K562 (cell line): ENCODE measurements around the gene GCN1. TPM values are rescaled to one million over a fixed set of nuclear protein-coding genes. Genes with fewer than 3 reads are reported as not detected.

Source experiments
- CC2D1A ChIP-seq: fragments of 450-650 bp; IDR thresholded peaks from 2 replicates; pipeline ENCODE4 v1.6.1; 2017; ENCODE audit warnings: mild to moderate bottlenecking
- CHD4 ChIP-seq: fragments of 200-600 bp; sonication (generic); IDR thresholded peaks from 3 replicates; pipeline ENCODE4 v1.6.1; 2012; ENCODE audit warnings: low read depth, mild to moderate bottlenecking, mixed read lengths, low read length, inconsistent platforms; ENCODE audit not compliant: insufficient read depth, insufficient replicate concordance, poor library complexity, severe bottlenecking
- HEY1 ChIP-seq: fragments of 250-450 bp; sonication (Bioruptor Pico); IDR thresholded peaks from 2 replicates; pipeline ENCODE4 v1.5.0; 2020; ENCODE audit warnings: mild to moderate bottlenecking, moderate library complexity, borderline replicate concordance
- HIVEP1 ChIP-seq: fragments of 250-450 bp; sonication (Bioruptor Pico); IDR thresholded peaks from 2 replicates; pipeline ENCODE4 v1.4.0; 2020; ENCODE audit warnings: mild to moderate bottlenecking
- HMG20B ChIP-seq: fragments of 250-450 bp; sonication (Bioruptor Pico); IDR thresholded peaks from 2 replicates; pipeline ENCODE4 v1.5.0; 2021; ENCODE audit warnings: mild to moderate bottlenecking
- KDM1A ChIP-seq, 2 experiments: fragments of 450-650 bp; IDR thresholded peaks; 2 replicates each; pipeline ENCODE4 v1.6.1; 2016; ENCODE audit warnings: mild to moderate bottlenecking in 2 of 2
- KLF16 ChIP-seq: IDR thresholded peaks from 2 replicates; pipeline ENCODE4 v1.6.1; 2016; ENCODE audit warnings: antibody characterized with exemption
- MAFF ChIP-seq: IDR thresholded peaks from 2 replicates; pipeline ENCODE4 v1.6.1; 2012; ENCODE audit warnings: low read length, improper control_type of control experiment
- MCM5 ChIP-seq: fragments of 450-650 bp; IDR thresholded peaks from 2 replicates; pipeline ENCODE4 v1.6.1; 2016; ENCODE audit warnings: low read depth
- POLR2G ChIP-seq: fragments of 200-400 bp; formaldehyde crosslinking; IDR thresholded peaks from 2 replicates; pipeline ENCODE4 v1.6.1; 2017; ENCODE audit warnings: low read depth, mild to moderate bottlenecking, antibody characterized with exemption, low read length, moderate library complexity
- PRMT5 ChIP-seq: sonication (generic); formaldehyde crosslinking; IDR thresholded peaks from 2 replicates; pipeline ENCODE4 v1.5.0; 2020; ENCODE audit warnings: missing genetic modification reagents
- RBBP5 ChIP-seq: fragments of 200-600 bp; sonication (generic); IDR thresholded peaks from 2 replicates; pipeline ENCODE4 v1.6.1; 2012; ENCODE audit warnings: borderline replicate concordance, mild to moderate bottlenecking, low read length, control low read depth, inconsistent platforms; ENCODE audit not compliant: insufficient read depth, poor library complexity, severe bottlenecking
- SMARCC2 ChIP-seq: fragments of 450-650 bp; IDR thresholded peaks from 2 replicates; pipeline ENCODE4 v1.6.1; 2017; ENCODE audit warnings: antibody characterized with exemption, moderate library complexity, mild to moderate bottlenecking, low read depth
- TAF1 ChIP-seq: IDR thresholded peaks from 2 replicates; pipeline ENCODE4 v1.6.1; 2011; ENCODE audit warnings: mild to moderate bottlenecking, low read length, moderate library complexity; ENCODE audit not compliant: insufficient read depth, control insufficient read depth, severe bottlenecking; ENCODE audit errors: extremely low read depth
- TARDBP ChIP-seq: fragments of 450-650 bp; IDR thresholded peaks from 2 replicates; pipeline ENCODE4 v1.6.1; 2016
- TBL1XR1 ChIP-seq, 2 experiments: IDR thresholded peaks; 2 replicates each; pipeline ENCODE4 v1.6.1; 2012; ENCODE audit warnings: improper control_type of control experiment in 2 of 2, low read length in 2 of 2, mild to moderate bottlenecking in 1 of 2
- TGIF2 ChIP-seq: sonication (generic); formaldehyde crosslinking; IDR thresholded peaks from 2 replicates; pipeline ENCODE4 v1.8.1; 2022; ENCODE audit warnings: mild to moderate bottlenecking, missing genetic modification reagents, moderate library complexity
- ZFP1 ChIP-seq: fragments of 450-650 bp; formaldehyde crosslinking; IDR thresholded peaks from 2 replicates; pipeline ENCODE4 v1.4.0; 2020; ENCODE audit warnings: mild to moderate bottlenecking, mixed read lengths
- ZNF444 ChIP-seq: fragments of 250-450 bp; sonication (Bioruptor Pico); IDR thresholded peaks from 2 replicates; pipeline ENCODE4 v1.4.0; 2020; ENCODE audit warnings: mild to moderate bottlenecking, moderate library complexity
- ZNF589 ChIP-seq: fragments of 200-800 bp; sonication (Bioruptor generic); IDR thresholded peaks from 2 replicates; pipeline ENCODE4 v1.6.1; 2016; ENCODE audit warnings: low read depth, missing genetic modification characterization, missing compliant biosample characterization
- ZSCAN29 ChIP-seq: fragments of 450-650 bp; IDR thresholded peaks from 2 replicates; pipeline ENCODE4 v1.6.1; 2017
- polyA plus RNA-seq, 8 experiments: library from polyadenylated mRNA; depleted of rRNA in 4 of 8; stranded (reverse) in 5 of 8; unstranded in 3 of 8; fragments of >200 nt; fragmentation: Nextera tagmentation in 2 of 8; fragmentation: Illumina TruSeq in 1 of 8; extraction: Ambion mirVana in 2 of 8; extraction: Trizol in 1 of 8; gene quantifications; 2 replicates each; pipeline versions ENCODE4 v1.2.1 to v1.2.3, GENCODE V29; 2011 to 2014; ENCODE audit warnings: inconsistent platforms in 1 of 8, missing spikeins in 1 of 8
- total RNA-seq, 7 experiments: library from RNA; depleted of rRNA in 6 of 7; stranded (reverse); fragments of >200 nt in 6 of 7; fragmentation: Illumina TruSeq in 2 of 7; extraction: Trizol in 2 of 7; gene quantifications; 2 replicates each; pipeline versions ENCODE4 v1.2.1 to v1.2.3, GENCODE V29; 2011 to 2021; ENCODE audit warnings: low replicate concordance in 1 of 7
- TF ChIP-seq, protein P1 (sequence below): fragments of 450-650 bp; conservative IDR thresholded peaks from 2 replicates; pipeline ENCODE4 v1.6.1; 2016; ENCODE audit warnings: missing genetic modification characterization, low read depth, mild to moderate bottlenecking, missing compliant biosample characterization, moderate library complexity
- TF ChIP-seq, protein P2 (sequence below): fragments of 250-450 bp; sonication (Bioruptor Pico); IDR thresholded peaks from 2 replicates; pipeline ENCODE4 v1.5.0; 2021; ENCODE audit warnings: mild to moderate bottlenecking, moderate library complexity

GCN1 gene
- total and polyA plus RNA-seq, 9 of the 15 experiments (the other 6 are each of a cell fraction or from before 2014, with no cell fraction given) = 11.9 to 190 (median 51.7) TPM

DNA sequence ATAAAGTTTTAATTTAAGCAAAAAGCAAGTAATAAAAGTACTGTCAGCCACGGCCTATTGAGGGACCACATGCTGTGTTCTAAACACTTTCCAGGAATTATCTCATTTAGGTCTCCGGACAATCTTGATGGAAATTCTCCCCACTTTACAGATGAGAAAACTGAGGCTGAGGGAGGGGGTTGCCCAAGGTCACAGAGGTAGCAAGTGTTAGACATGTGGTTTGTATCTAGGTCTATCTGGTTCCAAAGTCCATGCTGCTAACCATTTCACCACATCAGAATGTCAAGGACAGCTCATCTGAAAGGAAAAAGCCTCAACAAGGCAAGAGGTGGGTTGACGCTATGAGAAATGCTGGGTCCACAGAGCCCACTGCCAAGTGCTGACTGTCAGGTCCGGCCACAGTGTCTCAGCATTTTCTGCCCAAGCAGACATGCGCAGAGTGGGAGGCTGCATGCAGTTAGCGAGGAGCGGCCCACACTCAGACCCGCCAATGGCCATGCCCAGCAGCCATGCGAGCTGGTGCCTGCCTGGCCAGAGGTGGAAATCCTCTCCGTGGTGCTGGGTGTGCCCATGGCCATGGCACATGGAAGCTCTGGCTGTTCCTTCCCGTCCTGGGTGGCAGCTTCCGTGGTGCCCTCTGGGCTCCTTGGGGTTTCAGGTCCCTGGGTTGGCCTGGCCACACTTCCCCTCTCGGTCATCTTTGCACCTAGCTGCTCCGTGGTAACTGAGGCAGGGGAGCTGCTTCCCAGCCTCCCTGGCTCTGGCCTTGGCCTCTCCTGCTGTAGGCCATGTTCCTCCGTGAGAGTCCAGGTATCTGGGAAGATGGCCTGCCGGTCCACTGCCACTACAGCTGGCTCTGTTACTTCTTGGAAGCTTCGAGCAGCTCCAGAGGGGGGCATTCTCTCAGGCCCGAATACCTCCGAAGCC lies 24.4 kb upstream of the GCN1 start (continued):
- TF ChIP-seq, protein P1, sequence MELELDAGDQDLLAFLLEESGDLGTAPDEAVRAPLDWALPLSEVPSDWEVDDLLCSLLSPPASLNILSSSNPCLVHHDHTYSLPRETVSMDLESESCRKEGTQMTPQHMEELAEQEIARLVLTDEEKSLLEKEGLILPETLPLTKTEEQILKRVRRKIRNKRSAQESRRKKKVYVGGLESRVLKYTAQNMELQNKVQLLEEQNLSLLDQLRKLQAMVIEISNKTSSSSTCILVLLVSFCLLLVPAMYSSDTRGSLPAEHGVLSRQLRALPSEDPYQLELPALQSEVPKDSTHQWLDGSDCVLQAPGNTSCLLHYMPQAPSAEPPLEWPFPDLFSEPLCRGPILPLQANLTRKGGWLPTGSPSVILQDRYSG (tag) = no peak
- TF ChIP-seq ZNF444 (no peak), TARDBP (no peak), MAFF (no peak), KDM1A (IDR thresholded peaks at IDR 0.05) (peak; percentile 37 to 74; a peak in 2 of 4 replicates), CHD4 (no peak), HEY1 (no peak), MCM5 (no peak), RBBP5 (no peak), ZNF589 (CRISPR knock-in tag) (no peak), KLF16 (no peak), TGIF2 (CRISPR knock-in tag) (no peak), SMARCC2 (no peak), TAF1 (no peak), TBL1XR1 (IDR thresholded peaks at IDR 0.05; ENCODE audit: low read length in 2 of 2) (no peak), PRMT5 (CRISPR knock-in tag) (no peak), HIVEP1 (CRISPR knock-in tag) (no peak), ZFP1 (no peak), HMG20B (CRISPR knock-in tag) (no peak), ZSCAN29 (no peak), CC2D1A (no peak), POLR2G (peak; percentile 52)
- TF ChIP-seq, protein P2, sequence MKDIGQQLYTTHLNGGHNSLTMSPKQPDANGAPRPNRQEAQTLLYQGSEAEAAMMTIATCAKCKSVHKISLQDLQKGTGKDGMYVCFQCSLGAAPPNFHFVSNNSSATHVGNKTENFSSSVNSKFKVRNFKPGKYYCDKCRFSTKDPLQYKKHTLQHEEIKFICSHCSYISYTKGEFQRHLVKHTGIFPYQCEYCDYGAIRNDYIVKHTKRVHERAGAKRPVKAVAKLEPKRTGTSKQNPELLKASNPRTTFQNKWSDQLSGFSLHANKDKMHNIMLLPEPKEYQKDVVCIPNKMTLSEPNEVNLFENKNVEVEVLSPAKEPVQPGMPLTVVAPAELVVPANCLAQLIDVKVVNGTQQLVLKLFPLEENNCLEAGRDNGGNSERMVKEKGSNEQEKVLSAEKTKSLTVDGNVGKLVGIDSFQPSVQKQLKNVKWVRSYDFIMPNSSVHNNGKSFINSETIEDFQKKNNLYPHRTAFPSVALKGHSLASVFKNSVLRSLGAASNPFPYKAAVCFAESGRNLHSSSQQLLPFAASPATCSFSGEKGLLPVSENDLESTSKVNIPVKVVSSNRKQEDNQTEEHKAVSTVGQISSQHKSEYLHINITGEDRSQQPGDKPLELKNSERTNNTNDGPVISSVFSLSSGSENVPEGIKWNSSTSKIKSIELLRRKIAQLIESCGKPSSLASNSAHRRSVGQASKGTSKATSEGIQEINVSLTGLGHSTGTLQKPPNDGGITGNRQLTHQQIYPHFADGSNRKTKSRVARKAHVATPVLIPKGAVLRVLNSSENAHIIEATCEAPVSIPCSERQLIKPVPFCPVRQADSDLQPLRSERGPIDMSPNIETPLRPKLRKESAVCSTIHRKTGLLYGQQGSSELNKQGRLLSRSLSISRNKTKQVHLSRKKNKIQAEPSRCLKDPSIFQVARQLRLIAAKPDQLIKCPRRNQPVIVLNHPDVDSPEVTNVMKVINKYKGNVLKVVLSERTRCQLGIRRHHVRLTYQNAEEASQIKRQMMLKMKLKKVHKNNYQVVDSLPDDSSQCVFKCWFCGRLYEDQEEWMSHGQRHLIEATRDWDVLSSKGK (CRISPR knock-in tag) = no peak
